GM19025 (cell line): ENCODE data around the gene LFNG.

Experiments
- ATAC-seq: cut with Tn5 transposase; IDR thresholded peaks from one replicate; pipeline ENCODE4 v1.9.1; 2021; ENCODE audit warnings: mild to moderate bottlenecking, low read depth, moderate library complexity; ENCODE audit not compliant: unreplicated experiment

The LFNG gene

GRCh38 chr7:2514473-2515423 is 4.8 kb upstream of the LFNG start:
- no peak for ATAC-seq

- ATAC-seq, result no peak
Measured at GRCh38 chr7:2515424-2516193, 4.0 kb upstream of the LFNG start.

GRCh38 chr7:2516194-2516555 is 3.4 kb upstream of the LFNG start:
- ATAC-seq, result no peak

- no peak for ATAC-seq
Measured at GRCh38 chr7:2517026-2517425, 2.5 kb upstream of the LFNG start.

GRCh38 chr7:2517678-2518507 is 1.7 kb upstream of the LFNG start:
- no peak for ATAC-seq

GRCh38 chr7:2518737-2519118 is 846 bp upstream of the LFNG start:
- ATAC-seq, result no peak

GRCh38 chr7:2520131-2520760 is 672 bp downstream of the LFNG start:
- no peak for ATAC-seq

GRCh38 chr7:2520761-2521290 is 1.3 kb downstream of the LFNG start:
- ATAC-seq, result no peak

GRCh38 chr7:2521341-2521745 is 1.8 kb downstream of the LFNG start:
- no peak for ATAC-seq

GRCh38 chr7:2521952-2522591 is 2.5 kb downstream of the LFNG start:
- ATAC-seq, result no peak

- ATAC-seq, result no peak
Measured at GRCh38 chr7:2522780-2523433, 3.3 kb downstream of the LFNG start.

GRCh38 chr7:2523461-2523936 is 3.9 kb downstream of the LFNG start:
- no peak for ATAC-seq

- ATAC-seq, result no peak
Measured at GRCh38 chr7:2523941-2524807, 4.6 kb downstream of the LFNG start.

GRCh38 chr7:2524808-2525657 is 5.5 kb downstream of the LFNG start:
- no peak for ATAC-seq

- ATAC-seq, result no peak
Measured at GRCh38 chr7:2525658-2526630, 6.4 kb downstream of the LFNG start.
